Hippocampal formation (tissue), 2 donors: ENCODE data around the gene PNLIP.

Experiments used
- DNase-seq, 2 donors: peaks; one replicate each; lab custom pipeline; 2025; lab: John Stamatoyannopoulos, UW

Gene PNLIP

DNA sequence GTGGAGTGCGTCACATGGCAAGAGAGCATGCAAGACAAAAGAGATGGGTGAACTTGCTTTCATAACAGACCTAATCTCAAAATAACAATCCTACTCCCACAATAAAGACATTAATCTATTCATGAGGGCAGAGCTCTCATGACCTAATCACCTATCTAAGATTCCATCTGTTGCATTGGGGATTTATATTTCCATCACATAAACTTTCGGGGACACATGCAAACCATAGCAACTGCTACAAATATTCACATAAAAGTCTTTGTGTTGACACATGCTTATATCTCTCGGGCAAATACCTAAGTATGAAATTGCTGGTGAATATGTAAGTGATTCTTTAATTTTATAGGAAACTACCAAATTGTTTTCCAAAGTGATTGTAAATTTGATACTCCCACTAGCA is 29.1 kb downstream of the PNLIP start:
- DNase-seq, result no peak

GRCh38 chr10:116587878-116588591 is 42.3 kb downstream of the PNLIP start:
- no peak for DNase-seq

DNA sequence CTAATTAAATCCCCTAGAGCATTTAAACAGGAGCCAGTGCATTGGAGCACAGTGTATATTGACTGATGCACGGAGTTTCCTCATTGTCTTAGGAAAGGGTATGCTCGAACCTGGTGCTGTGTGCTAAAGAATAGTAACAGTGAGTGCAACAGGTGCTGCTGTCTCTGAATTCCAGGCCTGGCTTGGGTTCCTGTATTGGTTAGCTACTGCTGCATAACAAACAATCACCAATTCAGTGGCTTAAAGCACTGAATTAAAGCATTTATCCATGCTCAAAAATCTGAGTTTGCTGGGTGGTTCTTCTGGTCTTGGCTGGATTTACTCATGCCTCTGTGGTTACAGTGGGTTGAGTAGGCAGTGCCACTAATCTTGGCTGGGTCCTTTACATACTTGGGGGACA is 43.3 kb downstream of the PNLIP start:
- DNase-seq, result no peak

GRCh38 chr10:116589926-116590325 is 44.2 kb downstream of the PNLIP start:
- DNase-seq, result no peak

- DNase-seq, result no peak
These were observed 45.1 kb downstream of the PNLIP start, which contains the start of gene PNLIPRP1 for GRCh38 chr10:116590590-116591444. PNLIPRP1 (plus strand) TSS chr10:116590959; CDS start chr10:116591130, 171 bp downstream.

GRCh38 chr10:116593139-116593740 is 47.5 kb downstream of the PNLIP start:
- no peak for DNase-seq

DNA sequence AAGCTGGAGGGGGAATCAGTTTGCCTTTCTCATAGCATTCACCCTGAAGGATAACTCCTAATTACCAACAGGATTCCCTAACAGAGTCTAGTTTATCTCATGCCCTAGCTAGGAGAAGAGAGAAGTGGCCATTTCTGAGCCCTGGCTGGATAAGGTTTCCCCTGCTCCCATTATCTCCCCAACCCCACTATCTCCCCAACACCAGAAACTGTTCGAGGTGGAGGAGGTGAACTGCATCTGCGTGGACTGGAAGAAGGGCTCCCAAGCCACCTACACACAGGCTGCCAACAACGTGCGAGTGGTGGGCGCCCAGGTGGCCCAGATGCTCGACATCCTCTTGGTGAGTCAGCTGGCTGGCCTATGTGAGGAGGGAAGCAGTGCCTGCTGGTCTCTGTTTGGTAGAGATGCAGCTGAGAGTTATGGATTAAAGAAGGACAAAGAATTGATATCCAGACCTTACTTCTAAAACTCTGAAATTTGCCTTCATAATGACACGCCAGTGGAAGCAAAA is 48.8 kb downstream of the PNLIP start:
- no peak for DNase-seq

DNA sequence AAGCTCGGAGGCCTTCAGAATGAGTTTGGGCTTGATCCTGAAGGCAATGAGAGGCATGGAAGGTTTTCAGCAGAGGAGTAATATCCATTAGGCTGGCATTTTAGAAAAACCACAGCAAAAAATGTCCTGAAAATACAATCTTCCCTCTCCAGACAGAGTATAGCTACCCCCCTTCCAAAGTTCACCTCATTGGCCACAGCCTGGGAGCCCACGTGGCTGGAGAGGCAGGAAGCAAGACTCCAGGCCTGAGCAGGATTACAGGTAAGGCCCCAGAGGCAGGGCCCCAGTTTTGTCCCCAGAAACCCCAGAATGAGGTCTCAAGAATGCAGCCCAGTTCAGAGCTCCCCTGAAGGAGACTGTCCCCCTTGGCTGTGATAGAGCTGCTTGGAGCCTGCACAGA is 50.3 kb downstream of the PNLIP start:
- DNase-seq, result no peak

- no peak for DNase-seq
These were observed 51.8 kb downstream of the PNLIP start for GRCh38 chr10:116597543-116597942.

DNA sequence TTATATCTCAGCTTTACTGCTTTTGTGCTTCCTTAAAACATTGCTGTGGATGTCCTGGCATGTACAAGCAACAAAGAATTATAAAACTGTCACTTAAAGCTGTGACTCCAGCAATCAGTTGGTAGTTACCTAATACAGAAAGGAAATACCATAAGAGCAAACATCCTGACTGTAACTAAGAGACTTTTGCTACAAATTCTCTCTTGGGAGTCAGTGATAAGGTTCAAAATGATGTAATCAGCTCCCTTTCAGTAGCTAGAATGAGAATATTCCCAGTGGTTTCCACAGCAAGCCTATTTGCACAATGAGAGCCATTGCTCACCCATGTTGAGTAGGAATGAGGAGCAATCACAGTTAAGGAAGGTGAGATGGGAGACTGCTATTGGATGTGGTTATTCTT is 52.6 kb downstream of the PNLIP start:
- DNase-seq, result no peak

GRCh38 chr10:116599991-116600390 is 54.3 kb downstream of the PNLIP start:
- DNase-seq, result no peak

DNA sequence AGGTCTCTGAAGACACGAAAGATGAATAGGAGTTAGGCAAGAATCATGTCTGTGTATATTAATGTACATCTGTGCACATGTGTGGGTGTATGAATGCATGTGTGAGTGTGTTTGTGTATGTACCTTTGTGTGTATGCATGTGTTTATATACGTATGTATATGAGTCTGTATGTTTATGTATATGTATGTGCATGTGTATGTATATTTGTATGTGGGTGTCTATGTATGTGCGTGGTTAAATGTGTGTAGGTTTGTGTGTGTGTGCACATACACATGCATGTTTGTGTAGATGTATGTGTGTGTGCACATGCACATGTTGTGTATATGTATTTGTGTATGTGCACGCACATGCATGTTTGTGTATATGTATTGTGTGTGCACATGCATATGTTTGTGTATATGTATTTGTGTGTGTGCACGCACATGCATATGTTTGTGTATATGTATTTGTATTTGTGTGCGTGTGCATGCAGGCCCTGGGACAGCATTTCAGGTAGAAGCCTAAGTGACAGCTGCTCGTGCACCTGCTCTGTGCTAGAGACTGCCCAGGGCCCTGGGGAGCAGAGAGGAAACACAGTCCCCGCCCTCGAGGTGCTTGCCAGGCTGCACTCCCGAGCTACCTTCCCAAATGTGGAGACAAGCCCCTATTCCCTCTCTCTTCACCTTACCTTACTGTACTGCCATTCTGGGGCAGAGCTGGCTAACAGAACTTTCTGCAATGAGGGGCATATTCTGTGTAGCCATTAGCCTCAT is 57.1 kb downstream of the PNLIP start:
- DNase-seq, result no peak

DNA sequence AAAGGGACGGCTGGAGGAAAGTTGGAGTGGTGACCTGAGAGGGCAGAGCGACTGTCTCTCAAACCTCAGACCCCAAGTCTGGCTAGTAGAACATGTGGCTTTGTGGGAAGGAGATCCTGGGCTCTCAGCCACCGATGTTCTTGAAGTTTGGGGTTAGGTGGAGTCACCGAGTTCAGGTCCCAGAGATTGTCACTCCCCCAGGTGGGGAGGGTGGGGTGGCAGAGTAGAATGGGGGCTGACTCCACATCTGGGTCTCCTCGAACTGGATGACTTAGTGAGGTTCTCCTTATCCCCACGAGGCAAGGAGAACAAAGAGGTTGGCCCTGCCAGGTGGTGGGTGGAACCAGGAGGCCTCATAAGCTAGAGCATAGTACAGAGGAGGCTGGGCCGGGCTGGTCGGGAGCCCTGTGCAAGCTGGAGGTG is 60.3 kb downstream of the PNLIP start:
- no peak for DNase-seq

DNA sequence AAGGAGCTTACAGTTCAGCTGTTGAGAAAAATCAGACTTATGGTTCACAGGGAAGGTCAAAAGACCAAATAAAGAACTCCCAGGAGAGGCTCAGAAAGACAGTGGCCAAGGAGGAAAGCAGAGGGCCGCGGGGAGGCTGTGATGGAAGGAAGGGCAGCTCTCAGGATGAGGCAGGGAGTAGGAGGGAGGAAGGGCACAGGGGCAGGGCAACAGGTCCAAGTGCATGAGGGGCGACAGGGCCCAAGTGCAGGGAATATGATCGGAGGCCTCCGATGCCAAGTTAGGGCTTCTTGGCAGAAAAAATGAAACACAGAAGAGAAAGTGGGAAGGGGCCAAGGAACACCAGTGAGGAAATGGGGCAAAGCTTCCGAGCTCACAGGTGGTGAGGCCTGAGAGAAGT is 61.6 kb downstream of the PNLIP start:
- no peak for DNase-seq

DNA sequence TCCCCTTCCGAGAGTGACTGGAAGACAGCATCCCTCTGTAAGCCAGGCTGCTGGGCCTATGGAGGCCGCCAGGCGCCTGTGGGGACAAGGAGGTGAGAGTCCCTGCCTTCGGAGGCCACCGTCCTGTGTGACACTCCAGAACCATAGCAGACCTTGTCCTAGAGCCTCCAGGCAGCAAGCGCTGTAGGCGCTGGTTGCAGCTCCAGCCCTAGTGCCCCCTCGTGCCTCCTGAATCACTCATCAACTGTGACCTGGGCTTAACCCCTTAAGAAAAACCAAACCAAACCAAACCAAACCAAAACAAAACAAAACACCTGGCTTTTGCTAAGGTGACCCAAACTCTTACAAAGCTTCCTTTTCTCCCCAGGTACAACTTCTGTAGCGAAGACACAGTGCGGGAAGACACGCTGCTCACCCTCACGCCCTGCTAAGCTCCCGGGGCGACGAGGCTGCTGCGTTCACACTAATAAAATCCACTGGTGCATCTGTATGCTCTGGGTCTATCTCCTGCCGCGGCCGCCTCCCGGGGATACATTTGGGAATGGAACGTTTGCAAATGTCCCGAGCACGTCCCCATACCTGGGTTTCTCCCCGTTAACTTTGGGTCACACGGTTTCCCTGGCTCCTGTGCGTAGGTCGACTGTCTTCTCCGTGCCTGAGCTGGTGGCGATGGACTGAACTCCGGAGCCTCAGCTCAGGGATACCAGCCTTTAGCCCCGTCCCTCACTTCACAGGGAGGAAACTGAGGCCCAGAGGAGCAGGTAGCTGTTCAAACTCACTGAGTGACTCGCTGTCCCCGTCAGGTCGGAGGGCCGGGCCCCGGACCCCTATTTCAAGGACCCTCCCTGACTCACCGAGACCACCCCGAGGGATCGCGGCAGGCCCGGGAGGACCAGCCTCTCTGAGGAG is 63.2 kb downstream of the PNLIP start:
- no peak for DNase-seq

GRCh38 chr10:116610443-116611152 is 64.9 kb downstream of the PNLIP start:
- no peak for DNase-seq

DNA sequence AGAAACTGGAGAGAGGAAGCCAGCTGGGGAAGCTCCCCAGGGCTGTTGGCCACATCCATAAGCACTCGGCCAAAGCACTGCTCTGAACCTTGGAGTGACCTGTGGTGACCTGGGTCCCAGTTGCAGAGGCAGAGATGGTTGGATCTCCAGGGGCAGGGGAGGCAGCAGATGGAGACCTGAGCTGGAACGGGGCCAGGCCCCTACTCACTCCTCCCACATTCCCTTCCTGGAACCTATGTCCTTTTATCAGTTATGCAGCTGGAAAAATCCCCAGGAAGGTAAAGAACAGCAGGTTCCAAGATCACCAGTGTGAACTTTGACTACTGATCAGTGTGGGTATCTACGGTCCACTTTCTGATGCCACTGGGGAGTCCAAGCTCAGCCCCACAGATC is 65.4 kb downstream of the PNLIP start:
- DNase-seq, result no peak

- DNase-seq, result no peak
These were observed 66.5 kb downstream of the PNLIP start for GRCh38 chr10:116612107-116612769.

DNA sequence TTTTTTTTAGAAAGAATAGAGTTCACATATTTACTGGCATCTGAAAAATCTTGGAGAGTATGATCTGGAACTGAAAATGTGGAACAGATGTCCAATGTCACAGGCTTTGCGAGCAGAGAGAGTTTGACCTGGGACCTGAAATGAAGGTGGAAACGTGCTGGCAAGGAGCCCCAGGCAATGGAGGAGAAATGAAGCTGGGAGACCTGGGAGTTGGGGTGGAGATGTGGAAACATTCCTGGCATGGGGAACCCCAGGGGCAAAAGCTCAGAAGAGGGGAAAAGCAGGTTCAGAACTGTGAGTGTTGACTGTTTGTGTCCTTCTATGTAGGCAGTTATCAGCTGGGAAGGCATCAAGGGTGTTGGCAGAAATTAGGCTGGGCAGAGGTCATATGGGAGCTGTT is 67.7 kb downstream of the PNLIP start:
- no peak for DNase-seq

- no peak for DNase-seq
These were observed 69.1 kb downstream of the PNLIP start for GRCh38 chr10:116614796-116615195.
